ENCODE data around the gene NOTCH4. TPM values are rescaled to one million over a fixed set of nuclear protein-coding genes. Genes with fewer than 3 reads are reported as not detected.

NOTCH4 gene
- total and polyA plus RNA-seq, 9 of the 15 experiments (the other 6 are each of a cell fraction or from before 2014, with no cell fraction given), result 0.24 to 4.3 (median 1.7) TPM

DNA sequence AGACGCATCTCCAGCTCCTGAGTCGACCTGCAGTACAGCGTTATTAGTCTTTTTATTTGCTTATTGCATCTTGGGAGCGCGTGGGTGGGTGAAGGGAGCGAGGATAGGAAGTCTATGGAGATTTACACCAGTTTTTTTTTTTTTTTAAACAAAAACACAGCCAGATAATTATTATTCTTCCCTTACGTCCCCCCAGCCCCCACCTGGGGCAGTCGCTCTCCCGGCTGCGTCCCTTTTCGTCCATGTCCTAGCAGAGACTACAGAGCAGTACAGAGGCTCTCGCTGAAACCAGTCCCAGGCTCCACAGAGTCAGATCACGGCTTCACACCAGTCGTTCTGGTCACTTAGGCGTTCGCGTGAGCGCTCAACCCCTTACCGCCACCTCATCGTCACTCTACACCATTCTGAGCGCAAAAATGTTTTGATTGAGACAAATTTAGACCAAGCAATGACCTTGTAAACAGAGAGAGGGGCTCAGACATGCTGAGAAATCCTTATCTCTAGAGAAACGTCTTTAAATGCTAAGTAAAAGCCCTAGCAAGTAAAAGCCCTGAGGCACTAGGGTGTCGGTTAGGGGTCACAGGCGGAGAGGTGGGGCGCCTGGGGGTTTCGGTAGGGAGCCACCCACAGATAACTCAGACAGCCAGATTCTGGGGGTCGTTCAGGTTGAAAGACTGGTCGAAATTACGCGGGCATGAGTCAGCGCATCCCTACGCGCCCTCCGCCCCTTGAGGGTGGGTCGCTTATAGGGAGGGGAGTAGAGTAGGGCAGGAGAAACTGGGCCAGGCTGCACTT is 70.9 kb downstream of the NOTCH4 start (continued):
- TF ChIP-seq MGA (IDR thresholded peaks at IDR 0.05), result peak; percentile 24; the same call in 1 of the 2 replicates
- no peak for TF ChIP-seq ZNF282 (CRISPR knock-in tag; IDR thresholded peaks at IDR 0.05)
- TF ChIP-seq EP300 (IDR thresholded peaks at IDR 0.05; ENCODE audit: low read length), result peak; percentile 3; the same call in 1 of the 2 replicates
- 0 out of 4 replicates have a peak, but pooled peaks of 1 of the 2 experiments have one; percentile 0 for TF ChIP-seq TEAD1 (CRISPR knock-in tag; IDR thresholded peaks at IDR 0.05)
- TF ChIP-seq JUN (IDR thresholded peaks at IDR 0.05; ENCODE audit: borderline replicate concordance, low read depth, low read length), result no peak
- no peak for TF ChIP-seq JUN (CRISPR knock-in tag; IDR thresholded peaks at IDR 0.05; ENCODE audit: borderline replicate concordance)
- TF ChIP-seq, protein P1, sequence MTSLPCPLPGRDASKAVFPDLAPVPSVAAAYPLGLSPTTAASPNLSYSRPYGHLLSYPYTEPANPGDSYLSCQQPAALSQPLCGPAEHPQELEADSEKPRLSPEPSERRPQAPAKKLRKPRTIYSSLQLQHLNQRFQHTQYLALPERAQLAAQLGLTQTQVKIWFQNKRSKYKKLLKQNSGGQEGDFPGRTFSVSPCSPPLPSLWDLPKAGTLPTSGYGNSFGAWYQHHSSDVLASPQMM (CRISPR knock-in tag; IDR thresholded peaks at IDR 0.05), result no peak
- TF ChIP-seq ZBTB17 (CRISPR knock-in tag; IDR thresholded peaks at IDR 0.05), result no peak
- no peak for TF ChIP-seq XRCC4 (IDR thresholded peaks at IDR 0.05; ENCODE audit: extremely low read depth, insufficient read depth, insufficient read length)
- TF ChIP-seq SMARCA4 (IDR thresholded peaks at IDR 0.05), result peak; percentile 44; the same call in 1 of the 2 replicates
- TF ChIP-seq ETV5 (CRISPR knock-in tag; IDR thresholded peaks at IDR 0.05; ENCODE audit: low read depth), result no peak
- TF ChIP-seq, protein P2, sequence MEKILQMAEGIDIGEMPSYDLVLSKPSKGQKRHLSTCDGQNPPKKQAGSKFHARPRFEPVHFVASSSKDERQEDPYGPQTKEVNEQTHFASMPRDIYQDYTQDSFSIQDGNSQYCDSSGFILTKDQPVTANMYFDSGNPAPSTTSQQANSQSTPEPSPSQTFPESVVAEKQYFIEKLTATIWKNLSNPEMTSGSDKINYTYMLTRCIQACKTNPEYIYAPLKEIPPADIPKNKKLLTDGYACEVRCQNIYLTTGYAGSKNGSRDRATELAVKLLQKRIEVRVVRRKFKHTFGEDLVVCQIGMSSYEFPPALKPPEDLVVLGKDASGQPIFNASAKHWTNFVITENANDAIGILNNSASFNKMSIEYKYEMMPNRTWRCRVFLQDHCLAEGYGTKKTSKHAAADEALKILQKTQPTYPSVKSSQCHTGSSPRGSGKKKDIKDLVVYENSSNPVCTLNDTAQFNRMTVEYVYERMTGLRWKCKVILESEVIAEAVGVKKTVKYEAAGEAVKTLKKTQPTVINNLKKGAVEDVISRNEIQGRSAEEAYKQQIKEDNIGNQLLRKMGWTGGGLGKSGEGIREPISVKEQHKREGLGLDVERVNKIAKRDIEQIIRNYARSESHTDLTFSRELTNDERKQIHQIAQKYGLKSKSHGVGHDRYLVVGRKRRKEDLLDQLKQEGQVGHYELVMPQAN (IDR thresholded peaks at IDR 0.05; ENCODE audit: borderline replicate concordance), result no peak
- TF ChIP-seq CHD1 (IDR thresholded peaks at IDR 0.05; ENCODE audit: low read length), result no peak
- TF ChIP-seq TRIM24 (IDR thresholded peaks at IDR 0.05), result 0 out of 4 replicates have a peak, but pooled peaks of 1 of the 2 experiments have one; percentile 14

Measured in K562 (cell line).